CD4-positive, alpha-beta T cell treated with Interleukin-15 for 1 hour (primary cell): ENCODE data around the gene CPA4.
"Not testable (repeated sequence)": the region's sequence is repeated elsewhere in the genome, so short reads cannot be mapped to it uniquely, and the experiment has no call there.

ENCODE experiments used
- DNase-seq: peaks from one replicate; pipeline ENCODE4 v3.0.0-alpha.2; 2020

CPA4 gene

GRCh38 chr7:130292682-130293257 lies at the start of gene CPA4:
Gene CPA4, plus strand, starts transcription at chr7:130293161. Its CDS starts 20 bp downstream, at chr7:130293181.
- no peak for DNase-seq

GRCh38 chr7:130243486-130243885 lies 49.5 kb upstream of the CPA4 start:
- not testable (repeated sequence) for DNase-seq

- not testable (repeated sequence) for DNase-seq
These were observed 46.5 kb upstream of the CPA4 start for GRCh38 chr7:130246491-130246890.

GRCh38 chr7:130248842-130249241 lies 44.1 kb upstream of the CPA4 start:
- DNase-seq = not testable (repeated sequence)

- DNase-seq = not testable (repeated sequence)
These were observed 43.3 kb upstream of the CPA4 start for GRCh38 chr7:130249626-130250025.

GRCh38 chr7:130254555-130254954 lies 38.4 kb upstream of the CPA4 start:
- DNase-seq = no peak

GRCh38 chr7:130256704-130257103 lies 36.3 kb upstream of the CPA4 start:
- DNase-seq = no peak

- no peak for DNase-seq
These were observed 34.4 kb upstream of the CPA4 start for GRCh38 chr7:130258494-130259078.

- no peak for DNase-seq
These were observed 30.5 kb upstream of the CPA4 start for GRCh38 chr7:130262448-130262847.

GRCh38 chr7:130263130-130263529 lies 29.8 kb upstream of the CPA4 start:
- DNase-seq = no peak

- no peak for DNase-seq
These were observed 26.6 kb upstream of the CPA4 start, which contains the start of gene CPA2 for GRCh38 chr7:130266258-130266960. Gene CPA2, plus strand, starts transcription at chr7:130266863. Its CDS starts 19 bp downstream, at chr7:130266882.

- no peak for DNase-seq
These were observed 26.0 kb upstream of the CPA4 start for GRCh38 chr7:130266961-130267321.

- no peak for DNase-seq
These were observed 24.3 kb upstream of the CPA4 start for GRCh38 chr7:130268463-130269317.

- no peak for DNase-seq
These were observed 23.7 kb upstream of the CPA4 start for GRCh38 chr7:130269318-130269694.

GRCh38 chr7:130270947-130271800 lies 21.8 kb upstream of the CPA4 start:
- DNase-seq = no peak

- no peak for DNase-seq
These were observed 20.4 kb upstream of the CPA4 start for GRCh38 chr7:130272381-130273080.

GRCh38 chr7:130273081-130273932 lies 19.7 kb upstream of the CPA4 start:
- DNase-seq = no peak

- DNase-seq = no peak
These were observed 19.1 kb upstream of the CPA4 start for GRCh38 chr7:130273933-130274255.

GRCh38 chr7:130274296-130274695 lies 18.7 kb upstream of the CPA4 start:
- no peak for DNase-seq

GRCh38 chr7:130274983-130275591 lies 17.9 kb upstream of the CPA4 start:
- DNase-seq = no peak
